GM12878 (cell line): ENCODE results near the gene EIF4ENIF1. TPM values are rescaled to one million over a fixed set of nuclear protein-coding genes. Genes with fewer than 3 reads are reported as not detected.
A peak's percentile ranks its signal among the peaks of the same experiment; 100 is the strongest.

Experiments
- ATAC-seq: fragments of 200-7000 bp; cut with Tn5 transposase; 3 replicates; pipeline ENCODE4 v1.9.1; 2020; ENCODE audit warnings: mild to moderate bottlenecking, moderate library complexity
- BruUV-seq: library from RNA; stranded (reverse); fragments of 400-500 nt; replicated peaks from 2 replicates; lab custom pipeline; 2021; lab: Mats Ljungman, UMichigan
- CTCF ChIA-PET: fragments of 300-600 bp; sonication (Branson Sonifier 250); formaldehyde crosslinking; extraction: SDS; loops from one replicate; lab custom pipeline; 2021; ENCODE audit warnings: inconsistent platforms; lab: Yijun Ruan, JAX
- POLR2A ChIA-PET: fragments of 350-600 bp; formaldehyde crosslinking; extraction: SDS; loops from one replicate; lab custom pipeline; 2021; ENCODE audit warnings: inconsistent platforms; lab: Charles Lee
- RAD21 ChIA-PET: fragments of 300-600 bp; sonication (Branson Sonifier 250); formaldehyde crosslinking; loops from one replicate; lab custom pipeline; 2023; ENCODE audit warnings: antibody characterized with exemption; ENCODE audit not compliant: unreplicated experiment; lab: Charles Lee
- SMC1A ChIA-PET: fragments of 300-600 bp; sonication (Branson Sonifier 250); formaldehyde crosslinking; loops from one replicate; lab custom pipeline; 2023; ENCODE audit not compliant: unreplicated experiment, uncharacterized antibody; lab: Charles Lee
- DNase-seq: peaks from one replicate; pipeline ENCODE4 v3.0.0-alpha.2; 2011; ENCODE audit warnings: low read depth, low spot score
- FAIRE-seq: peaks from 3 replicates; lab custom pipeline; 2011; peaks lifted over from hg19 to GRCh38; lab: Jason Lieb, UNC
- H2AFZ ChIP-seq: 2 replicates; pipeline ENCODE4 v1.6.0; 2011; ENCODE audit warnings: low read depth, low read length, control low read depth; ENCODE audit not compliant: control insufficient read depth
- H3K27ac ChIP-seq: 2 replicates; pipeline ENCODE4 v1.5.1; 2011; ENCODE audit warnings: control low read depth; ENCODE audit not compliant: control insufficient read depth, insufficient read depth
- H3K27me3 ChIP-seq, 2 experiments: replicated peaks in 1 of 2; 2 replicates each; pipeline versions ENCODE4 v1.6.0 to v1.6.1; 2011; ENCODE audit warnings: low read length in 1 of 2; ENCODE audit not compliant: control insufficient read depth in 2 of 2, insufficient read depth in 2 of 2
- H3K36me3 ChIP-seq, 2 experiments: 2 replicates each; pipeline ENCODE4 v1.5.1; 2011; ENCODE audit warnings: low read length in 1 of 2; ENCODE audit not compliant: control insufficient read depth in 2 of 2, insufficient read depth in 2 of 2
- H3K4me1 ChIP-seq: 2 replicates; pipeline ENCODE4 v1.6.1; 2011; ENCODE audit warnings: mild to moderate bottlenecking, low read length, moderate library complexity, mixed read lengths; ENCODE audit not compliant: control insufficient read depth, insufficient read depth
- H3K4me2 ChIP-seq: 2 replicates; pipeline ENCODE4 v1.6.0; 2011; ENCODE audit warnings: control low read depth; ENCODE audit not compliant: control insufficient read depth, insufficient read depth
- H3K4me3 ChIP-seq: fragments of 200-600 bp; sonication (generic); 2 replicates; pipeline ENCODE4 v1.5.1; 2016
- H3K79me2 ChIP-seq: 2 replicates; pipeline ENCODE4 v1.6.0; 2011; ENCODE audit warnings: low read length; ENCODE audit not compliant: control insufficient read depth, insufficient read depth
- H3K9ac ChIP-seq: 2 replicates; pipeline ENCODE4 v1.8.0; 2011; ENCODE audit warnings: low read length, control low read depth, mixed read lengths; ENCODE audit not compliant: control insufficient read depth, insufficient read depth
- H3K9me3 ChIP-seq: replicated peaks from 3 replicates; pipeline ENCODE4 v1.5.1; 2011; ENCODE audit warnings: mild to moderate bottlenecking, low read length; ENCODE audit not compliant: control insufficient read depth, insufficient read depth
- H4K20me1 ChIP-seq: 2 replicates; pipeline ENCODE4 v1.6.0; 2011; ENCODE audit not compliant: control insufficient read depth, insufficient read depth
- BHLHE40 ChIP-seq, 2 experiments: fragments of 450-650 bp in 1 of 2; IDR thresholded peaks; 2 replicates each; pipeline ENCODE4 v1.6.1; 2011 to 2017; ENCODE audit warnings: low read depth in 2 of 2, borderline replicate concordance in 1 of 2, improper control_type of control experiment in 1 of 2, low read length in 1 of 2, mild to moderate bottlenecking in 1 of 2
- CREB1 ChIP-seq: IDR thresholded peaks from 2 replicates; pipeline ENCODE4 v1.6.1; 2012; ENCODE audit warnings: low read depth, mild to moderate bottlenecking, inconsistent platforms
- CTCF ChIP-seq, 3 experiments: IDR thresholded peaks in 2 of 3; conservative IDR thresholded peaks in 1 of 3; 2 replicates each; pipeline ENCODE4 v1.5.1; 2011; ENCODE audit warnings: low read depth in 3 of 3, low read length in 3 of 3, mild to moderate bottlenecking in 3 of 3, control low read depth in 2 of 3, moderate library complexity in 2 of 3, inconsistent platforms in 1 of 3, mixed read lengths in 1 of 3; ENCODE audit not compliant: control insufficient read depth in 2 of 3, insufficient read depth in 1 of 3; ENCODE audit errors: extremely low read depth in 1 of 3
- DPF2 ChIP-seq: fragments of 450-650 bp; IDR thresholded peaks from 2 replicates; pipeline ENCODE4 v1.6.1; 2017; ENCODE audit warnings: mild to moderate bottlenecking
- GATAD2B ChIP-seq: fragments of 450-650 bp; conservative IDR thresholded peaks from 2 replicates; pipeline ENCODE4 v1.6.1; 2017; ENCODE audit warnings: low read depth, mild to moderate bottlenecking, moderate library complexity
- HDAC6 ChIP-seq: fragments of 200-600 bp; sonication (generic); IDR thresholded peaks from one replicate; pipeline ENCODE4 v1.8.0; 2017; ENCODE audit warnings: antibody characterized with exemption; ENCODE audit not compliant: unreplicated experiment
- TCF12 ChIP-seq: IDR thresholded peaks from 2 replicates; pipeline ENCODE4 v1.6.1; 2011; ENCODE audit warnings: low read depth, mild to moderate bottlenecking, low read length
- YY1 ChIP-seq: IDR thresholded peaks from 2 replicates; pipeline ENCODE4 v1.6.1; 2011; ENCODE audit warnings: low read depth, mild to moderate bottlenecking, low read length
- WGBS: methylation state at CpG from one replicate; pipeline ENCODE4 v1.1.6; 2016; ENCODE audit warnings: low lambda C conversion rate; ENCODE audit not compliant: insufficient replicate concordance, insufficient coverage; ENCODE audit errors: missing lambda C conversion rate; 5-methylcytosine and 5-hydroxymethylcytosine counted together
- in situ Hi-C: fragments of 300-500 bp; cut with MboI; formaldehyde crosslinking; loops from 9 replicates; pipeline ENCODE4 v1.14.3; 2018; ENCODE audit warnings: mixed read lengths
- intact Hi-C: fragments of 100-400 bp; cut with micrococcal nuclease; formaldehyde crosslinking; loops from one replicate; pipeline ENCODE4 v1.14.2; 2022; ENCODE audit not compliant: unreplicated experiment
- polyA plus RNA-seq, 11 experiments: library from polyadenylated mRNA; depleted of rRNA in 4 of 11; unstranded in 6 of 11; stranded (reverse) in 5 of 11; fragments of >200 nt; fragmentation: Nextera tagmentation in 4 of 11; fragmentation: Illumina TruSeq in 1 of 11; extraction: Ambion mirVana in 4 of 11; extraction: Trizol in 1 of 11; gene quantifications; 1 replicate in 1 of 11; 2 replicates in 10 of 11; pipeline versions ENCODE4 v1.2.1 to v1.2.3, GENCODE V29; 2011 to 2016; ENCODE audit warnings: inconsistent platforms in 2 of 11, missing spikeins in 2 of 11, low read depth in 1 of 11
- total RNA-seq, 4 experiments: library from RNA; depleted of rRNA in 3 of 4; stranded (reverse); fragments of >200 nt in 3 of 4; fragmentation: Illumina TruSeq in 1 of 4; extraction: Trizol in 1 of 4; gene quantifications; 2 replicates each; pipeline versions ENCODE4 v1.2.1 to v1.2.3, GENCODE V29; 2013 to 2021
- TF ChIP-seq, protein P1 (sequence below): IDR thresholded peaks from 2 replicates; pipeline ENCODE4 v1.6.1; 2011; ENCODE audit warnings: low read depth, mild to moderate bottlenecking, low read length, moderate library complexity, borderline replicate concordance; ENCODE audit errors: extremely low read depth
- TF ChIP-seq, protein P2 (sequence below): fragments of 450-650 bp; IDR thresholded peaks from 2 replicates; pipeline ENCODE4 v1.6.1; 2017; ENCODE audit warnings: mild to moderate bottlenecking
- TF ChIP-seq, protein P3 (sequence below): fragments of 450-650 bp; IDR thresholded peaks from 2 replicates; pipeline ENCODE4 v1.6.1; 2017; ENCODE audit warnings: mild to moderate bottlenecking, moderate library complexity

Gene EIF4ENIF1
- total and polyA plus RNA-seq, 10 of the 15 experiments (the other 5 are each of a cell fraction or from before 2014, with no cell fraction given), result 4.4 to 43.7 (median 24.4) TPM

DNA sequence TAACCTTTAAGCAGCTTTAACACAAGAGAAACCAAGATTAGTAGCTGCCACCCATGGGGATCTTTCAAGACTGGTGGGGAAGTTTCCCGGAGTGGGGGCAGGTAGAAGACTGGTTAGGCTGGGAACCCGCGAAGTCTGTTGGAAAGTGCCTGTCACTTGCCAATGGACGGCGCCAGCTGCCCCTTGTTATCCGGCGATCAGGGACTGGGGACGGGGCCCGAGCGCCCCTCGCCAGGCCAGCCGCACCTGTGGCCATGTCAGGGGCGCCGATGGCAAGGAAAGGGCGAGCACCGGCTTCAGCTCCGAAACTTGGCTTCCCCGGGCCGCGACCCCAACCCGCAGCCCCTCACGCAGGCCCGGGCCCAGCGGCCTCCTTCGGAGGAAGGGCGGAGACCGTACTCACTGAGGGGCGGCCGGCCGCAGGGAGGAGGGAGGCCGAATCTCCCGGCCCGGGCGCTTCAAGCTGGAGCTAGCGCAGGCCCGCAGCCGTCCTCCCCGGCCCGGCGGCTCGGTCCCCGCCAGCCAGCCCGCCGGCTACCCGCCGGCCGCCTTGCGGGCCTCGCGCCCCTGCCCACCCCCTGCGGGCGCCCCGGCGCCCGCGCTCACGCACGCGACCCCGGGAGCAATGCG is 539 bp downstream of the EIF4ENIF1 start:
- ChIA-PET SMC1A (interaction anchor here (0.6 to 2.6 kb wide), 13 partner anchors 8 to 304 kb away, joined by 3 to 14 read pairs (median 3); no protein-coding TSS in a partner anchor), POLR2A (interaction anchor here (0.9 to 8.9 kb wide), 6 partner anchors 9 to 143 kb away, joined by 3 to 82 read pairs (median 4); partner anchors contain the start of gene PATZ1), CTCF (interaction anchor here (0.6 to 2.7 kb wide), 7 partner anchors 20 to 98 kb away, joined by 3 to 12 read pairs (median 3); no protein-coding TSS in a partner anchor), RAD21 (interaction anchor here (0.7 to 1.6 kb wide), 6 partner anchors 31 to 142 kb away, joined by 3 to 10 read pairs (median 3); no protein-coding TSS in a partner anchor)
- no peaks in the 10 kb centered on the region for H3K27me3 ChIP-seq
- H3K4me2 ChIP-seq, result peak overlapping the region; percentile 44
- no TSS peak for BruUV-seq
- peaks cover 58% of the 10 kb centered on the region for H3K79me2 ChIP-seq
- DNase-seq, result no peak
- intact Hi-C loops, result no loop called here
- in situ Hi-C loops, result no loop called here
- H3K36me3 ChIP-seq, result peaks cover 0 to 15% of the 10 kb centered on the region in 2 experiments; a peak in 2 of 4 replicates
- TF ChIP-seq CTCF (IDR thresholded peaks at IDR 0.05 in 2 of 3, conservative IDR thresholded peaks at IDR 0.05 in 1 of 3; ENCODE audit: control insufficient read depth in 2 of 3, extremely low read depth in 1 of 3, insufficient read depth in 1 of 3, low read depth in 3 of 3, low read length in 3 of 3) (peak in 1 of 3 experiments; percentile 7; a peak in 1 of 6 replicates), BHLHE40 (IDR thresholded peaks at IDR 0.05; ENCODE audit: borderline replicate concordance in 1 of 2, low read depth in 2 of 2, low read length in 1 of 2) (peak in 1 of 2 experiments; percentile 23; a peak in 2 of 4 replicates), YY1 (peak; percentile 41; the same call in 1 of the 2 replicates), TCF12 (0 out of 2 replicates have a peak, but pooled peaks have one; percentile 7), HDAC6 (no peak), CREB1 (no peak), GATAD2B (peak; percentile 77), DPF2 (0 out of 2 replicates have a peak, but pooled peaks have one; percentile 8)
- TF ChIP-seq, protein P1, sequence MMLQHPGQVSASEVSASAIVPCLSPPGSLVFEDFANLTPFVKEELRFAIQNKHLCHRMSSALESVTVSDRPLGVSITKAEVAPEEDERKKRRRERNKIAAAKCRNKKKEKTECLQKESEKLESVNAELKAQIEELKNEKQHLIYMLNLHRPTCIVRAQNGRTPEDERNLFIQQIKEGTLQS, result no peak
- TF ChIP-seq, protein P2, sequence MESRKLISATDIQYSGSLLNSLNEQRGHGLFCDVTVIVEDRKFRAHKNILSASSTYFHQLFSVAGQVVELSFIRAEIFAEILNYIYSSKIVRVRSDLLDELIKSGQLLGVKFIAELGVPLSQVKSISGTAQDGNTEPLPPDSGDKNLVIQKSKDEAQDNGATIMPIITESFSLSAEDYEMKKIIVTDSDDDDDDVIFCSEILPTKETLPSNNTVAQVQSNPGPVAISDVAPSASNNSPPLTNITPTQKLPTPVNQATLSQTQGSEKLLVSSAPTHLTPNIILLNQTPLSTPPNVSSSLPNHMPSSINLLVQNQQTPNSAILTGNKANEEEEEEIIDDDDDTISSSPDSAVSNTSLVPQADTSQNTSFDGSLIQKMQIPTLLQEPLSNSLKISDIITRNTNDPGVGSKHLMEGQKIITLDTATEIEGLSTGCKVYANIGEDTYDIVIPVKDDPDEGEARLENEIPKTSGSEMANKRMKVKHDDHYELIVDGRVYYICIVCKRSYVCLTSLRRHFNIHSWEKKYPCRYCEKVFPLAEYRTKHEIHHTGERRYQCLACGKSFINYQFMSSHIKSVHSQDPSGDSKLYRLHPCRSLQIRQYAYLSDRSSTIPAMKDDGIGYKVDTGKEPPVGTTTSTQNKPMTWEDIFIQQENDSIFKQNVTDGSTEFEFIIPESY, result no peak
- TF ChIP-seq, protein P3, sequence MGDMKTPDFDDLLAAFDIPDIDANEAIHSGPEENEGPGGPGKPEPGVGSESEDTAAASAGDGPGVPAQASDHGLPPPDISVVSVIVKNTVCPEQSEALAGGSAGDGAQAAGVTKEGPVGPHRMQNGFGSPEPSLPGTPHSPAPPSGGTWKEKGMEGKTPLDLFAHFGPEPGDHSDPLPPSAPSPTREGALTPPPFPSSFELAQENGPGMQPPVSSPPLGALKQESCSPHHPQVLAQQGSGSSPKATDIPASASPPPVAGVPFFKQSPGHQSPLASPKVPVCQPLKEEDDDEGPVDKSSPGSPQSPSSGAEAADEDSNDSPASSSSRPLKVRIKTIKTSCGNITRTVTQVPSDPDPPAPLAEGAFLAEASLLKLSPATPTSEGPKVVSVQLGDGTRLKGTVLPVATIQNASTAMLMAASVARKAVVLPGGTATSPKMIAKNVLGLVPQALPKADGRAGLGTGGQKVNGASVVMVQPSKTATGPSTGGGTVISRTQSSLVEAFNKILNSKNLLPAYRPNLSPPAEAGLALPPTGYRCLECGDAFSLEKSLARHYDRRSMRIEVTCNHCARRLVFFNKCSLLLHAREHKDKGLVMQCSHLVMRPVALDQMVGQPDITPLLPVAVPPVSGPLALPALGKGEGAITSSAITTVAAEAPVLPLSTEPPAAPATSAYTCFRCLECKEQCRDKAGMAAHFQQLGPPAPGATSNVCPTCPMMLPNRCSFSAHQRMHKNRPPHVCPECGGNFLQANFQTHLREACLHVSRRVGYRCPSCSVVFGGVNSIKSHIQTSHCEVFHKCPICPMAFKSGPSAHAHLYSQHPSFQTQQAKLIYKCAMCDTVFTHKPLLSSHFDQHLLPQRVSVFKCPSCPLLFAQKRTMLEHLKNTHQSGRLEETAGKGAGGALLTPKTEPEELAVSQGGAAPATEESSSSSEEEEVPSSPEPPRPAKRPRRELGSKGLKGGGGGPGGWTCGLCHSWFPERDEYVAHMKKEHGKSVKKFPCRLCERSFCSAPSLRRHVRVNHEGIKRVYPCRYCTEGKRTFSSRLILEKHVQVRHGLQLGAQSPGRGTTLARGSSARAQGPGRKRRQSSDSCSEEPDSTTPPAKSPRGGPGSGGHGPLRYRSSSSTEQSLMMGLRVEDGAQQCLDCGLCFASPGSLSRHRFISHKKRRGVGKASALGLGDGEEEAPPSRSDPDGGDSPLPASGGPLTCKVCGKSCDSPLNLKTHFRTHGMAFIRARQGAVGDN, result no peak
- no peak for FAIRE-seq
- H3K4me3 ChIP-seq, result peak overlapping the region; percentile 88
- no peak overlapping the region for H2AFZ ChIP-seq
- H4K20me1 ChIP-seq, result no peaks in the 10 kb centered on the region
- peaks cover 28% of the 10 kb centered on the region for H3K4me1 ChIP-seq
- peak; percentile 10 for ATAC-seq
- H3K27ac ChIP-seq, result peak overlapping the region; percentile 99
- peak overlapping the region; percentile 98 for H3K9ac ChIP-seq
- no peaks in the 10 kb centered on the region for H3K9me3 ChIP-seq
- WGBS, result under 1% methylated on average over 31 of the region's 61 CpGs
